ENCODE results near the gene USP30.
"Not testable (repeated sequence)": the region's sequence is repeated elsewhere in the genome, so short reads cannot be mapped to it uniquely, and the experiment has no call there.

DNA sequence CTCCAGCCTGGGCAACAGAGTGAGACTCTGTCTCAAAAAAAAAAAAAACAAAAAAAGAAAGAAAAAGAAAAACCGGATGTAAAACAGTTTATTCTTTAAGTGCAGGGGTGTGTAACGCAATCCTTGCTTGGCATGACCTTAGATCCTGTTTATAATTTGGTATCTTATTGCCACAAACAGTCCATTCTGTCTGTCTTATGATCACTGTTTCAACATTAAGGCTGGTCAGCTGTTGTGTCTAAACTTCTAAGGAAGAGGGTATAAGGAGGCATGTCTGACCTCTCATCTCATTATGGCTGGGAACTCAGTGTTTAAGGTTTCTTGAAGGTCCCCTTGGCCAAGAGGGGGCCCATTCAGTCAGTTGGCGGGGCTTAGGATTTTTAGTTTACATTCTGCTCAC lies 3.7 kb upstream of the USP30 start:
- TF ChIP-seq, protein P1, sequence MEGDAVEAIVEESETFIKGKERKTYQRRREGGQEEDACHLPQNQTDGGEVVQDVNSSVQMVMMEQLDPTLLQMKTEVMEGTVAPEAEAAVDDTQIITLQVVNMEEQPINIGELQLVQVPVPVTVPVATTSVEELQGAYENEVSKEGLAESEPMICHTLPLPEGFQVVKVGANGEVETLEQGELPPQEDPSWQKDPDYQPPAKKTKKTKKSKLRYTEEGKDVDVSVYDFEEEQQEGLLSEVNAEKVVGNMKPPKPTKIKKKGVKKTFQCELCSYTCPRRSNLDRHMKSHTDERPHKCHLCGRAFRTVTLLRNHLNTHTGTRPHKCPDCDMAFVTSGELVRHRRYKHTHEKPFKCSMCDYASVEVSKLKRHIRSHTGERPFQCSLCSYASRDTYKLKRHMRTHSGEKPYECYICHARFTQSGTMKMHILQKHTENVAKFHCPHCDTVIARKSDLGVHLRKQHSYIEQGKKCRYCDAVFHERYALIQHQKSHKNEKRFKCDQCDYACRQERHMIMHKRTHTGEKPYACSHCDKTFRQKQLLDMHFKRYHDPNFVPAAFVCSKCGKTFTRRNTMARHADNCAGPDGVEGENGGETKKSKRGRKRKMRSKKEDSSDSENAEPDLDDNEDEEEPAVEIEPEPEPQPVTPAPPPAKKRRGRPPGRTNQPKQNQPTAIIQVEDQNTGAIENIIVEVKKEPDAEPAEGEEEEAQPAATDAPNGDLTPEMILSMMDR (IDR thresholded peaks at IDR 0.05): not testable (repeated sequence)
- not testable (repeated sequence) for TF ChIP-seq POLR2A (IDR thresholded peaks at IDR 0.05)

All from adrenal gland (tissue), 5 donors.